ENCODE results near the gene CENPF.

CENPF gene

GRCh38 chr1:214566158-214567104 lies 36.6 kb upstream of the CENPF start:
- POLR2A ChIA-PET: interaction anchor here (0.6 kb wide), 1 partner anchor 954 kb away, joined by 3 read pairs; no protein-coding TSS in a partner anchor
- CTCF ChIA-PET: interaction anchor here (0.8 to 10.1 kb wide), 5 partner anchors 9 to 238 kb away, joined by 3 to 83 read pairs (median 3); no protein-coding TSS in a partner anchor
- no peak for DNase-seq (ENCODE audit: extremely low spot score)
- no peak for TF ChIP-seq CTCF (IDR thresholded peaks at IDR 0.05; ENCODE audit: control extremely low read depth, extremely low read depth, low read depth, missing control alignments)

- CTCF ChIA-PET: interaction anchor here (1.0 to 10.1 kb wide), 3 partner anchors 16 to 113 kb away, joined by 3 to 83 read pairs (median 3); partner anchors contain the start of gene PTPN14
- POLR2A ChIA-PET: no interaction called here
- TF ChIP-seq CTCF (IDR thresholded peaks at IDR 0.05; ENCODE audit: control extremely low read depth, extremely low read depth, low read depth, missing control alignments): no peak
- DNase-seq (ENCODE audit: extremely low spot score): no peak
Measured at GRCh38 chr1:214567481-214567980, 35.5 kb upstream of the CENPF start.

- CTCF ChIA-PET: interaction anchor here (1.3 to 10.1 kb wide), 4 partner anchors 8 to 235 kb away, joined by 3 to 83 read pairs (median 5); no protein-coding TSS in a partner anchor
- no peak for DNase-seq (ENCODE audit: extremely low spot score)
- no peak for TF ChIP-seq CTCF (IDR thresholded peaks at IDR 0.05; ENCODE audit: control extremely low read depth, extremely low read depth, low read depth, missing control alignments)
- POLR2A ChIA-PET: no interaction called here
Measured at GRCh38 chr1:214568328-214568727, 34.7 kb upstream of the CENPF start.

DNA sequence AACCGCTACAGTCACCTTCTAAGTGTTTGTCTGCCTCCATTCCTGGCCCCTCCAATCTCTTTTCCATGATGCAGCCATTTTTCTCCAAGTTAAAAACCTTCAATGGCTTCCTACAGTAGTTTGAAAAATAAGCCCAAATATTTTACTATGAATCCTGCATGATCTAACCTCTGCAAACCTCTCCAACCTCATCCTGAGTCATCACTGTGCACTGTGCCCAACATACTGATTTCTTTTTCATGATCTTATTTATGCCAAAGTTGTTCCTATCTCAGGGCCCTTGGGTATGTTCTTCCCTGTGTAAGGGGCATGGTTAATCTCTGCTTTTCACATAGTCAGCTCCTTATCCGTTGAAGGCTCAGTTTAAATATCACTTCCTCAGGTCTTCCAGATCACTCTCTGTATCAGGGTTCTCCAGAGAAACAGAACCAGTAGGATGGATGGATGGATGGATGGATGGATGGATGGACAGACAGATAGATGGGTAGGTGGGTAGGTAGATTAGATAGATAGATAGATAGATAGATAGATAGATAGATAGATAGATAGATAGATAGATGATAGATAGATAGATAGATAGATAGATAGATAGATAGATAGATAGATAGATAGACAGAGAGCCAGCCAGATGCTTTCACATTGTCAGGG lies 33.5 kb upstream of the CENPF start:
- CTCF ChIA-PET: interaction anchor here (1.8 to 10.1 kb wide), 3 partner anchors 9 to 237 kb away, joined by 3 to 83 read pairs (median 7); no protein-coding TSS in a partner anchor
- DNase-seq (ENCODE audit: extremely low spot score): no peak
- POLR2A ChIA-PET: no interaction called here
- no peak for TF ChIP-seq CTCF (IDR thresholded peaks at IDR 0.05; ENCODE audit: control extremely low read depth, extremely low read depth, low read depth, missing control alignments)

DNA sequence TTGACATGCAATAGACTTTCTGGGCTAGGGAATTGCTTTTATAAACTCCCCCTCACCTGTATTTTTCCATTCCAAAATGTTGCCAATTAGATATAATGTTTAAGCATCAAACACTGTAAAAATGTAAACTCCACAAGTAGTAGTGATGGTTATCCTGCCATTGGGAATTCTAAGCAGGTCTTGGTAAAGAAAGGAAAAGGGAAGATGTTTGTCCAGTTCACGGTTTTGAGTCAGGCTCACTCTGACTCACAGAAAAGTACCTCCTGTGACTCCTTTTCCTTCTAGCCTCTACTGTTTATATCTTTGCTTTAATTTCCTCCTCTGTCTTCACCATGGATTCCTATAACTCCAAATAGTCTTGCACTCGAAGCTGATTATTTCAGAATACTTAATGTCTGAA lies 32.6 kb upstream of the CENPF start:
- POLR2A ChIA-PET: no interaction called here
- no peak for DNase-seq (ENCODE audit: extremely low spot score)
- no peak for TF ChIP-seq CTCF (IDR thresholded peaks at IDR 0.05; ENCODE audit: control extremely low read depth, extremely low read depth, low read depth, missing control alignments)
- CTCF ChIA-PET: interaction anchor here (2.4 to 10.1 kb wide), 2 partner anchors 14 to 237 kb away, joined by 7 to 83 read pairs; no protein-coding TSS in a partner anchor

- ChIA-PET CTCF (interaction anchor here (10.1 kb wide), 1 partner anchor 13 kb away, joined by 83 read pairs; no protein-coding TSS in a partner anchor), POLR2A (no interaction called here)
- TF ChIP-seq CTCF (IDR thresholded peaks at IDR 0.05; ENCODE audit: control extremely low read depth, extremely low read depth, low read depth, missing control alignments): no peak
- DNase-seq (ENCODE audit: extremely low spot score): no peak
Measured at GRCh38 chr1:214571281-214571680, 31.7 kb upstream of the CENPF start.

Data from GM10248 (cell line).